ENCODE results near the gene CST9.
A peak's percentile ranks its signal among the peaks of the same experiment; 100 is the strongest.

The CST9 gene

GRCh38 chr20:23606652-23607049, 934 bp upstream of the CST9 start:
- TF ChIP-seq, protein P1, sequence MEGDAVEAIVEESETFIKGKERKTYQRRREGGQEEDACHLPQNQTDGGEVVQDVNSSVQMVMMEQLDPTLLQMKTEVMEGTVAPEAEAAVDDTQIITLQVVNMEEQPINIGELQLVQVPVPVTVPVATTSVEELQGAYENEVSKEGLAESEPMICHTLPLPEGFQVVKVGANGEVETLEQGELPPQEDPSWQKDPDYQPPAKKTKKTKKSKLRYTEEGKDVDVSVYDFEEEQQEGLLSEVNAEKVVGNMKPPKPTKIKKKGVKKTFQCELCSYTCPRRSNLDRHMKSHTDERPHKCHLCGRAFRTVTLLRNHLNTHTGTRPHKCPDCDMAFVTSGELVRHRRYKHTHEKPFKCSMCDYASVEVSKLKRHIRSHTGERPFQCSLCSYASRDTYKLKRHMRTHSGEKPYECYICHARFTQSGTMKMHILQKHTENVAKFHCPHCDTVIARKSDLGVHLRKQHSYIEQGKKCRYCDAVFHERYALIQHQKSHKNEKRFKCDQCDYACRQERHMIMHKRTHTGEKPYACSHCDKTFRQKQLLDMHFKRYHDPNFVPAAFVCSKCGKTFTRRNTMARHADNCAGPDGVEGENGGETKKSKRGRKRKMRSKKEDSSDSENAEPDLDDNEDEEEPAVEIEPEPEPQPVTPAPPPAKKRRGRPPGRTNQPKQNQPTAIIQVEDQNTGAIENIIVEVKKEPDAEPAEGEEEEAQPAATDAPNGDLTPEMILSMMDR (IDR thresholded peaks at IDR 0.05; ENCODE audit: low read depth, low read length, poor library complexity, severe bottlenecking): peak; percentile 91
- no peak for TF ChIP-seq EZH2phosphoT487 (IDR thresholded peaks at IDR 0.05; ENCODE audit: borderline replicate concordance, low read length)
- no peak overlapping the region for H3K27ac ChIP-seq (ENCODE audit: low read depth, low read length)

GRCh38 chr20:23604306-23604705, 1.4 kb downstream of the CST9 start:
- H3K79me2 ChIP-seq (ENCODE audit: control insufficient read depth, low read length): no peaks in the 10 kb centered on the region
- no peaks in the 10 kb centered on the region for H3K27me3 ChIP-seq (ENCODE audit: control insufficient read depth, low read length)
- H3K27ac ChIP-seq (ENCODE audit: low read depth, low read length): no peak overlapping the region
- no peak overlapping the region for H3K4me2 ChIP-seq (ENCODE audit: low read length)
- TF ChIP-seq EZH2phosphoT487 (IDR thresholded peaks at IDR 0.05; ENCODE audit: borderline replicate concordance, low read length): no peak
- TF ChIP-seq, protein P1 (IDR thresholded peaks at IDR 0.05; ENCODE audit: low read depth, low read length, poor library complexity, severe bottlenecking): no peak
- no peaks in the 10 kb centered on the region for H4K20me1 ChIP-seq (ENCODE audit: control insufficient read depth, insufficient read depth, low read depth, low read length)
- H3K9me3 ChIP-seq (ENCODE audit: control insufficient read depth, insufficient read depth, low read length): no peaks in the 10 kb centered on the region
- no peaks in the 10 kb centered on the region for H3K9me2 ChIP-seq (replicated peaks; ENCODE audit: control insufficient read depth, low read length)
- no peaks in the 10 kb centered on the region for H3K36me3 ChIP-seq (ENCODE audit: control insufficient read depth, low read length)
- H3F3A ChIP-seq (ENCODE audit: control insufficient read depth, insufficient read depth): no peaks in the 10 kb centered on the region
- no peak overlapping the region for H3K4me3 ChIP-seq (ENCODE audit: low read length)
- no peaks in the 10 kb centered on the region for H3K4me1 ChIP-seq (ENCODE audit: control insufficient read depth, low read length)

More at GRCh38 chr20:23606652-23607049, 934 bp upstream of the CST9 start:
- Histone ChIP-seq H3K36me3 (ENCODE audit: control insufficient read depth, low read length) (no peaks in the 10 kb centered on the region), H3K4me1 (ENCODE audit: control insufficient read depth, low read length) (no peaks in the 10 kb centered on the region), H3K9me2 (replicated peaks; ENCODE audit: control insufficient read depth, low read length) (no peaks in the 10 kb centered on the region), H3K27me3 (ENCODE audit: control insufficient read depth, low read length) (no peaks in the 10 kb centered on the region), H3K9me3 (ENCODE audit: control insufficient read depth, insufficient read depth, low read length) (no peaks in the 10 kb centered on the region), H3F3A (ENCODE audit: control insufficient read depth, insufficient read depth) (no peaks in the 10 kb centered on the region), H3K4me3 (ENCODE audit: low read length) (no peak overlapping the region), H3K79me2 (ENCODE audit: control insufficient read depth, low read length) (no peaks in the 10 kb centered on the region), H3K4me2 (ENCODE audit: low read length) (no peak overlapping the region), H4K20me1 (ENCODE audit: control insufficient read depth, insufficient read depth, low read depth, low read length) (no peaks in the 10 kb centered on the region)

GRCh38 chr20:23603321-23603720, 2.4 kb downstream of the CST9 start:
- no peaks in the 10 kb centered on the region for H3F3A ChIP-seq (ENCODE audit: control insufficient read depth, insufficient read depth)
- H3K27ac ChIP-seq (ENCODE audit: low read depth, low read length): no peak overlapping the region
- H3K36me3 ChIP-seq (ENCODE audit: control insufficient read depth, low read length): no peaks in the 10 kb centered on the region
- H3K79me2 ChIP-seq (ENCODE audit: control insufficient read depth, low read length): no peaks in the 10 kb centered on the region
- no peaks in the 10 kb centered on the region for H3K9me2 ChIP-seq (replicated peaks; ENCODE audit: control insufficient read depth, low read length)
- no peaks in the 10 kb centered on the region for H3K9me3 ChIP-seq (ENCODE audit: control insufficient read depth, insufficient read depth, low read length)
- TF ChIP-seq EZH2phosphoT487 (IDR thresholded peaks at IDR 0.05; ENCODE audit: borderline replicate concordance, low read length): no peak
- TF ChIP-seq, protein P1 (IDR thresholded peaks at IDR 0.05; ENCODE audit: low read depth, low read length, poor library complexity, severe bottlenecking): no peak
- no peak overlapping the region for H3K4me2 ChIP-seq (ENCODE audit: low read length)
- no peaks in the 10 kb centered on the region for H3K27me3 ChIP-seq (ENCODE audit: control insufficient read depth, low read length)
- no peaks in the 10 kb centered on the region for H4K20me1 ChIP-seq (ENCODE audit: control insufficient read depth, insufficient read depth, low read depth, low read length)
- no peak overlapping the region for H3K4me3 ChIP-seq (ENCODE audit: low read length)
- no peaks in the 10 kb centered on the region for H3K4me1 ChIP-seq (ENCODE audit: control insufficient read depth, low read length)

Data from DOHH2 (cell line).